ENCODE results near the gene TESK1.
"Not testable (repeated sequence)": the region's sequence is repeated elsewhere in the genome, so short reads cannot be mapped to it uniquely, and the experiment has no call there.

The TESK1 gene

DNA sequence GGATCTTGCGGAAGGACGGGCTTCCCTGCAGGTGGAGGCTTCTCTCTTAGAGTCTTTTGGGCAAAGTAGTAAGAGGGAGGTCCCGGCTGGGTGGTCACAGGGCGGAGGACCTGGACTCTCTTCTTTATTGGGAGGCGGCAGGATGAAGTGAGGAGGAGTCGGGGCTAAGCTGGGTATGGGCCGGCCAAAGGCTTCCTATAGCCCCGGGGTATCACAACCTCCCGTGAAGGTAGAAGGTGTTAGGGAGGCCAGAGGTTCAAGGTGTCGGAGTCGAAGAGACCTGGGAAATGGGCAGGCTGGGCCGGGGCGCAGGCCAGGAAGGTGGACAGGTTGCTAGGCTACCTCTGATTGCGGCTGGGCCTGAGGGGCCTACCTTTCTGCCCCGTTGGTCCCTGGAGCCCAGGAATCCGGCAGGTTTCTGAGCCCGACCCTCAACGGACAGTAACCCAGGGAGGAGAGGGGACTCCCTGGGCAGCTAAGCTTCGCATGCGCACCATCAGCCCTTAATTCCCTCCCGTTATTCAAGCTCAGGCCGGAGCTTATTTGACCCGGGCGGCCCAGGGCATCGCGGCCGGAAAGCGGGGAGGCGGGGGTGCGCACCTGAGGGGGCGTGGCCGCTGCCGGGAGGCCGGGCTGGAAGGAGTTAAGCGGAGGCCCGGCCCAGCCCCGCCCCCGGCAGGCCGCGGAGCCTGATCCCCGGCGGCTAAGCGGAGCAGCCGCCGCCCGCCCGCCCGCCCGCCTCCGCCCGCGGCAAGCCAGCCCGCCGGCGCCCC lies at the start of gene TESK1:
Gene TESK1, plus strand, starts transcription at position 685 of the 773 bp plus-strand sequence. CDS start 358 bp downstream, outside the sequence.
- DNase-seq = peak; percentile 85 to 90

GRCh38 chr9:35555881-35556280 lies 49.2 kb upstream of the TESK1 start:
- DNase-seq = no peak

GRCh38 chr9:35556776-35557175 lies 48.3 kb upstream of the TESK1 start:
- DNase-seq = no peak

DNA sequence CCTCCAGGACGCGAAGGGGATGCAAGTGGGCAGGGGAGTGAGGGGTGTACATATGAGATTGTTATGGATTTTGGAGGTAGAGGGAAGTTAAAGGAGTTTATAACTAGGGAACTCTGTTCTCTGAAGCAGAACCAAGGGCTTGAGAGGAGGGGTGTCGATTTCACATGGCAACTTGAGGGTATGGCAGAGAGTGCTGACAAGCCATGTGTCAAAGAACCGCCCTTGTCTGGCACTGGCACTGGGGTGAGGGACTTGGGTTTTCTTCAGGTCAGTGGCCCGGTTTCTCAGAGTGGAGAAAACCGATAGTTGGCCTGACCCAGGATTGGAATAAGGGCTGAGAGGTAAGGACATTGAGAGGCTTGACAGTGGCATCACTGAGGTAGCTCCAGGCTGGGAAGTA lies 47.7 kb upstream of the TESK1 start:
- DNase-seq = no peak

DNA sequence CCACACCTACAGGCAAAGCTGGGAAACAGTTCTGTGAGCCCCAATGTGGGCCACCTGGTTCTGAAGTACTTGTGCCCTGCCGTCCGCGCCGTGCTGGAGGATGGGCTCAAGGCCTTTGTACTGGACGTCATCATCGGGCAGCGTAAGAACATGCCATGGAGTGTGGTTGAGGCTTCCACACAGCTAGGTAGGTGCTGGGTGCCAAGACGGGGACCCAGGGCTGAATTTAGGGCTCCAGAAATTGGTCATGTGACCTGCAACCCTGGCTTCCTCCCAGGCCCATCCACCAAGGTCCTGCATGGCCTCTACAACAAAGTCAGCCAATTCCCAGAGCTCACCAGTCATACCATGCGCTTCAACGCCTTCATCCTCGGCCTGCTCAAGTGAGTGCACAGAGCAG lies 46.9 kb upstream of the TESK1 start:
- DNase-seq = no peak

GRCh38 chr9:35559792-35560530 lies 45.1 kb upstream of the TESK1 start:
- no peak for DNase-seq

GRCh38 chr9:35560625-35561337 lies 44.3 kb upstream of the TESK1 start:
- no peak for DNase-seq

GRCh38 chr9:35561468-35562261 lies 43.4 kb upstream of the TESK1 start:
- no peak for DNase-seq

- no peak for DNase-seq
These were observed 41.9 kb upstream of the TESK1 start for GRCh38 chr9:35562895-35563780.

- no peak for DNase-seq
These were observed 41.3 kb upstream of the TESK1 start for GRCh38 chr9:35563791-35564197.

DNA sequence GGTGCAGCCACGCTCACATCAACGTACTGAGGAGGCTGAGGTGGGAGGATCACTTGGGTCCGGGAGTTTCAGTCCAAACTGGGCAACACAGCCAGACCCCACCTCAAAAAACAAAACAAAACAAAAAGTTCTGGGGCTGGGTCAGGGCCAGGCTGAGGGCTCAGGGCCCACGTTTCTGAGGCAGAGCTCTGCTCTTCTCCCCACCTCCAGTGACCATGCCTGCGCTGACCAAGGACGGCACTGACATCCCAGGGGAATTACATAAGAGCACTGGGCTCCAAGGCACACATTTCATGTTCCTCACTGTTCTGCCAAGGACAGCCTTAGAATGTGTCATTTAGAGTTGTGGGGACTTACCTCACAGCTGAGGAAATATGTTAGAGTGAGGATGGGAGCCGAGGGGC lies 40.4 kb upstream of the TESK1 start:
- no peak for DNase-seq

DNA sequence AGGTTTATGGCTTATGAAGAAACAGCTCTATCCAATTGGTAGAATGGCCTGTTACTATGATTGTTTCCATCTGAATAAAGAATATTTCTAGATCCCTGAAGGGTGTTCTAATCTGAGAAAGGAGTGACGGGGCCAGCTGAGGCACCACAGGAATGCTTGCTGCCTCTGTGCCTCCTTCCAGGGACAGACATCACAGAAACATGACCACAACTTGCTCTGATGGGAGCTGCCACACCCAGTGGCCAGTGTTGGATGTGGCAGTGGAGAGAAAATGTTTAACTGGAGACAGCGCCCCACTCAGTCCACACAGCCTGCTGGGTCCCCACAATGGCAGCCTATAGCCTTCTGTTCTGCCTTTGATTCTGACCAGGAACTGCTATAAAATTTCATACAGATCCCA lies 38.6 kb upstream of the TESK1 start:
- no peak for DNase-seq

DNA sequence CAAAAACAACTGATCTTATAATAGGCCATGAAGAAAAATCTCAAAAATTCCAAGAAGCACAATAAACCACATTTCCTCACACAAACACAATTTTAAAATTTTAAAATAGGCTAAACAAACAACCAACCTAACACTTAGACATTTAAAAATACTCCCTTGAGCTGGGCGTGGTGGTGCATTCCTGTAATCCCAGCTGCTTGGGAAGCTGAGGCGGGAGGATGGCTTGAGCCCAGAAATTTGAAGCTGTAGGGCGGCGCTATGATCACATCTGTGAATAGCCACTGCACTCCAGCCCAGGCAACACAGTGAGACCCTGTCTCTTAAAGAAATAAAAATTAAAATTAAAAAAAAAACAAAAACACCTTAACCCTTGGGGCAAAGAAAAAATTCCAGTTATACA lies 36.9 kb upstream of the TESK1 start:
- DNase-seq = no peak

- no peak for DNase-seq
These were observed 35.9 kb upstream of the TESK1 start for GRCh38 chr9:35569206-35569605.

DNA sequence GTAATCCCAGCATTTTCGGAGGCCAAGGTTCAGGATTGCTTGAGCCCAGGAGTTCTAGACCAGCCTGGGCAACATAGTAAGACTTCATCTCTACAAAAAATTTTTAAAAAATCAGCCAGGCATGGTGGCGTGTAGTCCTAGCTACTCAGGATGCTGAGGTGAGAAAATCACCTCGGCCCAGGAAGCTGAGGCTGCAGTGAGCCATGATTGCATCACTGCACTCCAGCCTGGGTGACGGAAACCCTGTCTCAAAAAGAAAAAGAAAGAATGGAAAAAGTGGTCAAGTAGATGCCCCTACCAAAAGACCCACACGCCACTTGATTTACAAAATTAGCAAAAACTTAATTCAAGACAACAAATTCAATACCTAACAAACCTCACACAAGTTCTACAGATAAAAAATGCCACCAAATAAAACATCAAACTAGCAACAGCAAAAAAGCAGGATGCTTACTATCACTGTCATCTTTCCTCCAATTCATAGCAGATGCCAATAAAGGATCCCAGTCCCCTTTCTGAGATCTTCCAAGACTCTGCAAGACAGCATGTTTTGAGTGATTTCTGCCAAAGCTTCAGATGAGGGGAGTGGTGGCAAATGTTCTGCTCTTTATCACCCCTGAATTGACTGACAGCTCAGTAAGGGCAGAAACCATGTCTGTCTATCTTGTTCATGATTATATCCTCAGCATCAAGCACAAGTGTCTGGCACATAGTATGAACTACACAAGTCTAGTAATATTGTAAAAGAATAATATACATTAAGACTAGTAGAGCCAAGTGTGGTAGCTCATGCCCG lies 34.2 kb upstream of the TESK1 start:
- DNase-seq = peak; percentile 30 to 55

GRCh38 chr9:35574578-35575122 lies 30.4 kb upstream of the TESK1 start:
- DNase-seq = no peak

DNA sequence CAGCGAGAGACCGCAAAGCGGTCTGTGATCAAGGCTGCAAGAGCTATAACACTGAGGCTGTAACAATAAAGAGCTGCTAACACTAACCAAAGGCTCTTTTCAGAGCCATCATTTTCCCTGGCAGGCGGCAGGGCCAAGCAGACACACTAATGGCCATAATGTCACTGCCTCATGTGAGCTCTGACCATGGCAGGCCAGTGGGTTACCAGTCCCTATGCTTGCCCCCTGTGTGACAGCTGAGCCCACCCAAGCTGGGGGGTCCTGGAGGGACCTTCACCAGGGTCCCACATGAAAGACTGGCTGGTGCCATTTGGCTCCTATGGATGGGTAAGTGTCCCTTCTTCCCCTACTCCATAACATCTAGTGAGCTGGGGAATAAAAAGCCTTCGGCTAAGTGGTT lies 29.6 kb upstream of the TESK1 start:
- no peak for DNase-seq

DNA sequence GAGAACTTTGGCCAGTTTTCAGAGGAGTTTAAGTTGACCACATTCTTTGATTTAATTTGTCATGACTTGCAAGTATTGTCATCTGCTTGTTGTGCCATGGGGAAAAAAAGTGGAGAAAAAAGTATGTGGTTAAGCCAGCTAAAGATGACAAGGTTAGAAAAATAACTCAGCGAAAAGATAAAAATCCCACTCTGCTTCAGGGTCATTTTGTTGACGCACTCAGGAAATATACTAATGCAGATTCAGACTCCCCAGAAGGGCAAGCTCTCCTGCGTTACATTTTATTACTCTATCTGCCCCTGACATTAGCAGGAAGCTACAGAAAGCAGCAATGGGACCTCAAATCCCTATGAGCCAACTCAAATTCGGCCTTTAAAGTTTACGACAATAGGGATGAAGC lies 27.6 kb upstream of the TESK1 start:
- no peak for DNase-seq

DNA sequence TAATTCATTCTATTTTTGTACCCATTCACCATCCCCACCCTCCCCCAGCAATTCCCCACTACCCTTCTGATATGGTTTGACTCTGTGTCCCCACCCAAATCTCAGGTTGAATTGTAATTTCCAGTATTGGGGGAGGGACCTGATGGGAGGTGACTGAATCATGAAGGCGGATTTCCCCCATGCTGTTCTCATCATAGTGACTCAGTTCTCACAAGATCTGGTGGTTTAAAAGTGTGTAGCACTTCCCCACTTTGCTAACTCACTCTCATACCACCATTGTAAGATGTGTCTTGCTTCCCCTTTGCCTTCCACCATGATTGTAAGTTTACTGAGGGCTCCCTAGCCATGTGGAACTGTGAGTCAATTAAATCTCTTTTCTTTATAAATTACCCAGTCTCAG lies 25.9 kb upstream of the TESK1 start:
- DNase-seq = peak; percentile 29 to 31

DNA sequence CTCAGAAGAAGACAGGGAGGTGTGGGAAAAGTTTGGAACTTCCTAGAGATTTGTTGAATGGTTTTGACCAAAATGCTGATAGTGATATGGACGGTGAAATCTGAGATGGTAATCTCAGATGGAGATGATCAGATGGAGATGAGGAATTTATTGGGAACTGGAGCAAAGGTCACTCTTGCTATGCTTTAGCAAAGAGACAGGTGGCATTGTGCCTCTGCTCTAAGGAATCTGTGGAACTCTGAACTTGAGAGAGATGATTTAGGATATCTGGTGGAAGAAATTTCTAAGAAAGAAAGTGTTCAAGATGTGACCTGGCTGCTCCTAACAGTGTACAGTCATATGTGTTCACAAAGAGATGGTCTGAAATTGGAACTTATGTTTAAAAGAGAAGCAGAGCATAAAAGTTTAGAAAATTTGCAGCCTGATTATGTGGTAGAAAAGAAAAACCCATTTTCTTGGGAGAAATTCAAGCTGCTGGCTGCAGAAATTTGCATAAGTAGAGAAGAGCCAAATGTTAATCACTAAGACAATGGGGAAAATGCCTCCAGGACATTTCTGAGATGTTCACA lies 25.3 kb upstream of the TESK1 start:
- not testable (repeated sequence) for DNase-seq

All from stimulated activated CD4-positive, alpha-beta T cell treated with anti-CD3 and anti-CD28 coated beads, Interleukin-2, amount 100 ng/mL, for 24 hours (primary cell).